Renal cortical epithelial cell (primary cell): Measurements from ENCODE around the gene ESR2. TPM values are rescaled to one million over a fixed set of nuclear protein-coding genes. Genes with fewer than 3 reads are reported as not detected.
"Not testable (repeated sequence)": the region's sequence is repeated elsewhere in the genome, so short reads cannot be mapped to it uniquely, and the experiment has no call there.

Experiments used
- DNase-seq: peaks from one replicate; pipeline ENCODE4 v3.0.0-alpha.2; 2011; ENCODE audit warnings: low read depth
- total RNA-seq: library from RNA; depleted of rRNA; stranded (reverse); fragments of >200 nt; gene quantifications from 2 replicates; pipeline ENCODE4 v1.2.3, GENCODE V29; 2014

Gene ESR2
- total RNA-seq, 1 donor from 2014 or later: 0.20 TPM

GRCh38 chr14:64221391-64222003, 72.7 kb downstream of the ESR2 start:
- no peak for DNase-seq

GRCh38 chr14:64220466-64220865, 73.7 kb downstream of the ESR2 start:
- DNase-seq: no peak

GRCh38 chr14:64220056-64220455, 74.1 kb downstream of the ESR2 start:
- DNase-seq: no peak

GRCh38 chr14:64218344-64219240, 75.6 kb downstream of the ESR2 start:
- DNase-seq: peak; percentile 90

- DNase-seq: no peak
These were observed 76.3 kb downstream of the ESR2 start for GRCh38 chr14:64217834-64218233.

GRCh38 chr14:64217308-64217707, 76.9 kb downstream of the ESR2 start:
- DNase-seq: no peak

- DNase-seq: no peak
These were observed 78.2 kb downstream of the ESR2 start for GRCh38 chr14:64215978-64216377.

- DNase-seq: no peak
These were observed 78.9 kb downstream of the ESR2 start for GRCh38 chr14:64215274-64215673.

- no peak for DNase-seq
These were observed 80.2 kb downstream of the ESR2 start for GRCh38 chr14:64213853-64214570.

- no peak for DNase-seq
These were observed 81.1 kb downstream of the ESR2 start for GRCh38 chr14:64213086-64213485.

GRCh38 chr14:64212666-64213065, 81.5 kb downstream of the ESR2 start:
- no peak for DNase-seq

GRCh38 chr14:64210912-64211311, 83.3 kb downstream of the ESR2 start:
- DNase-seq: not testable (repeated sequence)

- no peak for DNase-seq
These were observed 84.0 kb downstream of the ESR2 start for GRCh38 chr14:64210216-64210615.

- no peak for DNase-seq
These were observed 84.6 kb downstream of the ESR2 start for GRCh38 chr14:64209444-64210131.

GRCh38 chr14:64208981-64209380, 85.2 kb downstream of the ESR2 start:
- no peak for DNase-seq

GRCh38 chr14:64208261-64208660, 85.9 kb downstream of the ESR2 start:
- no peak for DNase-seq

- no peak for DNase-seq
These were observed 90.7 kb downstream of the ESR2 start for GRCh38 chr14:64203366-64204006.

- no peak for DNase-seq
These were observed 91.5 kb downstream of the ESR2 start for GRCh38 chr14:64202716-64203115.

- DNase-seq: no peak
These were observed 92.1 kb downstream of the ESR2 start for GRCh38 chr14:64201921-64202545.

GRCh38 chr14:64201296-64201695, 92.9 kb downstream of the ESR2 start:
- no peak for DNase-seq

- DNase-seq: no peak
These were observed 94.0 kb downstream of the ESR2 start for GRCh38 chr14:64200170-64200569.
